ENCODE results near the gene COA4.

COA4 gene

GRCh38 chr11:73862986-73863385, 13.7 kb downstream of the COA4 start:
- FAIRE-seq, result no peak

GRCh38 chr11:73860202-73860601, 16.4 kb downstream of the COA4 start:
- no peak for FAIRE-seq

GRCh38 chr11:73859671-73860070, 17.0 kb downstream of the COA4 start:
- no peak for FAIRE-seq

- FAIRE-seq, result no peak
Observed at GRCh38 chr11:73856031-73856567, 20.5 kb downstream of the COA4 start.

GRCh38 chr11:73854680-73855079, 22.0 kb downstream of the COA4 start:
- no peak for FAIRE-seq

GRCh38 chr11:73852049-73852448, 24.6 kb downstream of the COA4 start:
- no peak for FAIRE-seq

- FAIRE-seq, result no peak
Observed at GRCh38 chr11:73851046-73851764, 25.4 kb downstream of the COA4 start.

- FAIRE-seq, result no peak
Observed at GRCh38 chr11:73839123-73839457, 37.6 kb downstream of the COA4 start.

GRCh38 chr11:73838443-73839122, 38.1 kb downstream of the COA4 start:
- FAIRE-seq, result no peak

- no peak for FAIRE-seq
Observed at GRCh38 chr11:73833067-73833466, 43.6 kb downstream of the COA4 start.

GRCh38 chr11:73830261-73830660, 46.4 kb downstream of the COA4 start:
- no peak for FAIRE-seq
